PC-3 (cell line): ENCODE results near the gene CDC42EP5. TPM values are rescaled to one million over a fixed set of nuclear protein-coding genes. Genes with fewer than 3 reads are reported as not detected.

Source experiments
- ATAC-seq: fragments of 200-7000 bp; cut with Tn5 transposase; 2 replicates; pipeline ENCODE4 v1.9.1; 2020; ENCODE audit warnings: mild to moderate bottlenecking, moderate library complexity
- BruUV-seq: library from RNA; stranded (reverse); fragments of 400-500 nt; replicated peaks from 2 replicates; lab custom pipeline; 2021; lab: Mats Ljungman, UMichigan
- CTCF ChIA-PET: fragments of 300-600 bp; sonication (Branson Sonifier 250); formaldehyde crosslinking; loops from one replicate; lab custom pipeline; 2022; ENCODE audit warnings: antibody characterized with exemption; lab: Charles Lee
- POLR2A ChIA-PET: fragments of 300-600 bp; sonication (Branson Sonifier 250); formaldehyde crosslinking; loops from one replicate; lab custom pipeline; 2022; ENCODE audit warnings: antibody characterized with exemption; ENCODE audit not compliant: unreplicated experiment; lab: Charles Lee
- DNase-seq: peaks from one replicate; pipeline ENCODE4 v3.0.0-alpha.2; 2015
- H2AFZ ChIP-seq: fragments of 300-600 bp; sonication (generic); 2 replicates; pipeline ENCODE4 v1.6.0; 2016; ENCODE audit warnings: antibody characterized with exemption, low read length
- H3F3A ChIP-seq: fragments of 300-600 bp; sonication (generic); one replicate; pipeline ENCODE4 v1.6.0; 2017; ENCODE audit warnings: antibody characterized with exemption, low read length, control low read depth, mild to moderate bottlenecking; ENCODE audit not compliant: unreplicated experiment
- H3K27ac ChIP-seq: fragments of 300-600 bp; sonication (generic); 2 replicates; pipeline ENCODE4 v1.5.1; 2016; ENCODE audit warnings: mild to moderate bottlenecking, low read length
- H3K27me3 ChIP-seq: fragments of 300-600 bp; sonication (generic); 2 replicates; pipeline ENCODE4 v1.6.1; 2016; ENCODE audit warnings: low read length, mixed read lengths
- H3K36me3 ChIP-seq: fragments of 300-600 bp; sonication (generic); 2 replicates; pipeline ENCODE4 v1.6.1; 2016; ENCODE audit warnings: low read depth, mixed run types, low read length, mixed read lengths
- H3K4me1 ChIP-seq: fragments of 300-600 bp; sonication (generic); 2 replicates; pipeline ENCODE4 v1.5.1; 2016; ENCODE audit warnings: low read length; ENCODE audit not compliant: insufficient read depth
- H3K4me2 ChIP-seq: fragments of 300-600 bp; sonication (generic); 2 replicates; pipeline ENCODE4 v1.6.0; 2016; ENCODE audit warnings: low read length
- H3K4me3 ChIP-seq: fragments of 300-600 bp; sonication (generic); 2 replicates; pipeline ENCODE4 v1.5.1; 2016; ENCODE audit warnings: mild to moderate bottlenecking, low read length, mixed read lengths
- H3K79me2 ChIP-seq: fragments of 300-600 bp; sonication (generic); 2 replicates; pipeline ENCODE4 v1.6.1; 2017; ENCODE audit warnings: low read length, mixed read lengths
- H3K9ac ChIP-seq: fragments of 300-600 bp; sonication (generic); 2 replicates; pipeline ENCODE4 v1.6.0; 2016; ENCODE audit warnings: mild to moderate bottlenecking, low read length
- H3K9me2 ChIP-seq: fragments of 300-600 bp; sonication (generic); replicated peaks from 2 replicates; pipeline ENCODE4 v1.6.1; 2016; ENCODE audit warnings: mixed run types, low read length, mixed read lengths
- H3K9me3 ChIP-seq: fragments of 300-600 bp; sonication (generic); 2 replicates; pipeline ENCODE4 v1.6.1; 2016; ENCODE audit warnings: low read length, mixed read lengths
- H4K20me1 ChIP-seq: fragments of 300-600 bp; sonication (generic); 2 replicates; pipeline ENCODE4 v1.6.1; 2016; ENCODE audit warnings: low read length, mixed read lengths
- EZH2 ChIP-seq: fragments of 300-600 bp; sonication (generic); IDR thresholded peaks from one replicate; pipeline ENCODE4 v1.6.1; 2017; ENCODE audit warnings: antibody characterized with exemption, mild to moderate bottlenecking, low read length; ENCODE audit not compliant: unreplicated experiment
- EZH2phosphoT487 ChIP-seq: fragments of 300-600 bp; sonication (generic); IDR thresholded peaks from 2 replicates; pipeline ENCODE4 v1.6.1; 2018; ENCODE audit warnings: mild to moderate bottlenecking, antibody characterized with exemption, low read length, borderline replicate concordance
- intact Hi-C: fragments of 100-400 bp; cut with micrococcal nuclease; formaldehyde crosslinking; loops from 2 replicates; pipeline ENCODE4 v1.9.0; 2023
- total RNA-seq: library from RNA; depleted of rRNA; stranded (reverse); fragments of >200 nt; gene quantifications from 2 replicates; pipeline ENCODE4 v1.2.3, GENCODE V29; 2014
- TF ChIP-seq, protein P1 (sequence below): fragments of 300-600 bp; sonication (generic); conservative IDR thresholded peaks from 2 replicates; pipeline ENCODE4 v1.5.1; 2017; ENCODE audit warnings: antibody characterized with exemption, low read depth, mild to moderate bottlenecking, low read length

CDC42EP5 gene
- total RNA-seq, 1 experiment from 2014 or later = 0.73 TPM

DNA sequence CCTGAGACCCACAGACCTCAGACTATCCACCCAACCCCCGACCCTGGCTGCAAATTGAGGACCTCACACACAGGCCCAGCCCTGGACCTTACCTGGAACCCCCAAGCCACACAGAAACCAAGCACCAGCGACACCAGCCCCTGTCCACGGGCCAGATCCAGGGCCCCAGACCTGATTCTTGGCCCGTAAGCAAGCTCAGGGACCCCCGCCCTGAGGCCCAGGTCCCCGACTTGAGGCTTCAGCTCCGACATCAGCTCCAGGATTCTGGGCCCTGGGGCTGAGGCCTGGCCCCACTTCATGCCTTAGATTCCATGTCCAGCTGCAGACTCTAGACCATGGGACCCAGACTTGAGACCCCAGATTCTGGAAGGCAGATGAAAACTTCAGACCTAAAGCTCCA is 51.6 kb downstream of the CDC42EP5 start:
- Histone ChIP-seq H3K27ac (no peak overlapping the region), H3K27me3 (peaks cover 6% of the 10 kb centered on the region; the same call in 1 of the 2 replicates), H3K79me2 (no peaks in the 10 kb centered on the region), H3K9me2 (no peaks in the 10 kb centered on the region), H3K36me3 (no peaks in the 10 kb centered on the region), H3K9me3 (no peaks in the 10 kb centered on the region), H2AFZ (no peak overlapping the region), H4K20me1 (no peaks in the 10 kb centered on the region), H3K4me2 (no peak overlapping the region), H3K4me1 (peaks cover 6% of the 10 kb centered on the region), H3F3A (no peaks in the 10 kb centered on the region), H3K4me3 (no peak overlapping the region), H3K9ac (no peak overlapping the region)
- intact Hi-C loops = no loop called here
- TF ChIP-seq EZH2phosphoT487 (no peak), EZH2 (no peak)
- TF ChIP-seq, protein P1, sequence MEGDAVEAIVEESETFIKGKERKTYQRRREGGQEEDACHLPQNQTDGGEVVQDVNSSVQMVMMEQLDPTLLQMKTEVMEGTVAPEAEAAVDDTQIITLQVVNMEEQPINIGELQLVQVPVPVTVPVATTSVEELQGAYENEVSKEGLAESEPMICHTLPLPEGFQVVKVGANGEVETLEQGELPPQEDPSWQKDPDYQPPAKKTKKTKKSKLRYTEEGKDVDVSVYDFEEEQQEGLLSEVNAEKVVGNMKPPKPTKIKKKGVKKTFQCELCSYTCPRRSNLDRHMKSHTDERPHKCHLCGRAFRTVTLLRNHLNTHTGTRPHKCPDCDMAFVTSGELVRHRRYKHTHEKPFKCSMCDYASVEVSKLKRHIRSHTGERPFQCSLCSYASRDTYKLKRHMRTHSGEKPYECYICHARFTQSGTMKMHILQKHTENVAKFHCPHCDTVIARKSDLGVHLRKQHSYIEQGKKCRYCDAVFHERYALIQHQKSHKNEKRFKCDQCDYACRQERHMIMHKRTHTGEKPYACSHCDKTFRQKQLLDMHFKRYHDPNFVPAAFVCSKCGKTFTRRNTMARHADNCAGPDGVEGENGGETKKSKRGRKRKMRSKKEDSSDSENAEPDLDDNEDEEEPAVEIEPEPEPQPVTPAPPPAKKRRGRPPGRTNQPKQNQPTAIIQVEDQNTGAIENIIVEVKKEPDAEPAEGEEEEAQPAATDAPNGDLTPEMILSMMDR = no peak
- no peak for ATAC-seq
- no TSS peak for BruUV-seq
- no peak for DNase-seq
- CTCF ChIA-PET = no interaction called here
- POLR2A ChIA-PET = no interaction called here

DNA sequence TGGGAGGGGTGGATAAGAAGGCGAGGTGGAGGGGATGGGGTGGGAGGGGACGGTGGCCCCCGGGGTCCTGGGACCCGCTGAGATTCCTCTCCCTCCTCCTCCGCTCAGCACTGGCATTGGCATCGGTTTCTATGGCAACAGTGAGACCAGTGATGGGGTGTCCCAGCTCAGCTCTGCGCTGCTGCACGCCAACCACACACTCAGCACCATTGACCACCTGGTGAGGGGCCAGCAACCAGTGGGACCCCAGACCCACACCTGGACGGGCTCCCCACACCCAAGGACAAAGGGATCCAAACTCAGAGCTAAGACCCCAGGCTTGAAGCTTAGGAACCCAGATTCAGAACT is 52.0 kb downstream of the CDC42EP5 start:
- ChIA-PET POLR2A (no interaction called here), CTCF (no interaction called here)

More for the DNA sequence above, 52.0 kb downstream of the CDC42EP5 start:
- H3K4me1 ChIP-seq = peaks cover 2% of the 10 kb centered on the region
- TF ChIP-seq, protein P1 = no peak
- no peak for TF ChIP-seq EZH2
- no peaks in the 10 kb centered on the region for H3K79me2 ChIP-seq
- DNase-seq (no peak), ATAC-seq (no peak)
- no peaks in the 10 kb centered on the region for H3K36me3 ChIP-seq
- no peak overlapping the region for H3K4me3 ChIP-seq
- BruUV-seq = no TSS peak
- intact Hi-C loops = no loop called here
- no peak overlapping the region for H3K27ac ChIP-seq
- no peak overlapping the region for H3K9ac ChIP-seq
- no peak overlapping the region for H3K4me2 ChIP-seq
- H3F3A ChIP-seq = no peaks in the 10 kb centered on the region
- peaks cover 6% of the 10 kb centered on the region; the same call in 1 of the 2 replicates for H3K27me3 ChIP-seq
- no peaks in the 10 kb centered on the region for H3K9me2 ChIP-seq
- H4K20me1 ChIP-seq = no peaks in the 10 kb centered on the region
- no peak overlapping the region for H2AFZ ChIP-seq
- no peaks in the 10 kb centered on the region for H3K9me3 ChIP-seq
